ENCODE data around the gene CEP57.
"Not testable (repeated sequence)": the region's sequence is repeated elsewhere in the genome, so short reads cannot be mapped to it uniquely, and the experiment has no call there.

Gene CEP57

GRCh38 chr11:95853862-95854261 is 63.6 kb downstream of the CEP57 start:
- no peak for DNase-seq (ENCODE audit: low read depth)
- TF ChIP-seq MYC (IDR thresholded peaks at IDR 0.05; ENCODE audit: low read depth, low read length): no peak
- no peak for TF ChIP-seq POLR2A (IDR thresholded peaks at IDR 0.05; ENCODE audit: extremely low read depth, insufficient read length)
- TF ChIP-seq CTCF (IDR thresholded peaks at IDR 0.05; ENCODE audit: low read depth, low read length): no peak
- TF ChIP-seq, protein P1, sequence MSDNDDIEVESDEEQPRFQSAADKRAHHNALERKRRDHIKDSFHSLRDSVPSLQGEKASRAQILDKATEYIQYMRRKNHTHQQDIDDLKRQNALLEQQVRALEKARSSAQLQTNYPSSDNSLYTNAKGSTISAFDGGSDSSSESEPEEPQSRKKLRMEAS (IDR thresholded peaks at IDR 0.05; ENCODE audit: low read depth, low read length): no peak
- no peak overlapping the region for H3K4me3 ChIP-seq (ENCODE audit: low read depth, low read length)

GRCh38 chr11:95854362-95854761 is 64.1 kb downstream of the CEP57 start:
- DNase-seq (ENCODE audit: low read depth); H3K4me3 ChIP-seq (ENCODE audit: low read depth, low read length): not testable (repeated sequence)

- DNase-seq (ENCODE audit: low read depth); H3K4me3 ChIP-seq (ENCODE audit: low read depth, low read length): not testable (repeated sequence)
Measured at GRCh38 chr11:95860024-95860423, 69.7 kb downstream of the CEP57 start.

DNA sequence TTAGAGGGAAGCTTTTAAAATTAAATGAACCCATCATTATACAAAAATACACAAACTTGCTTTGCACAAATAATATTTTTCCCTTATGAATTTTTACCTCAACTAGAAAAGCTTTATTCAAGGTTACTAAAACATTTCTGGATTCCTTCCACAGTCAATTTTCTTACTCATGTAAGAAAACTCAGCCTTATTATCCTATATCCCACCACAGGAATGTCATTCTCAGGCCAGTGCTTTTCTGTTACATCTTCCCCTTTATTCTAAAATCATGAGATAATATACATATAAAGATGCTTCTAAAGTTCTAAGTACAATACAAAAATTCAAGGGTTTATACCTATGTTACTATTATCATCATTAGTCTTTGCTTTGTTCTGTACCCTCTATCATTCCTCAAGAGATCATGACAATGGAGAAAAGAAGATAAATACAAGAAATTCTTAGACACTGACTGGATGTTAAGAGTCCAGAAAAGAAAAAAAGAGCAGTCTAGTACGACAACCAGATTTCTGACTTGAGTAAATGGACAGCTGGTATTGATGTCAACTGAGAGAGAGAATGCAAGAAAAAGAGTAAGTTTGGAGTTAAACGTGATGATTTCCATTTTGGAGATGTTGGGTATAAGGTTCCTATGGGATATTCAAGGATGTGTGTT is 73.3 kb downstream of the CEP57 start:
- H3K4me3 ChIP-seq (ENCODE audit: low read depth, low read length): no peak overlapping the region
- TF ChIP-seq CTCF (IDR thresholded peaks at IDR 0.05; ENCODE audit: low read depth, low read length): no peak
- no peak for DNase-seq (ENCODE audit: low read depth)

DNA sequence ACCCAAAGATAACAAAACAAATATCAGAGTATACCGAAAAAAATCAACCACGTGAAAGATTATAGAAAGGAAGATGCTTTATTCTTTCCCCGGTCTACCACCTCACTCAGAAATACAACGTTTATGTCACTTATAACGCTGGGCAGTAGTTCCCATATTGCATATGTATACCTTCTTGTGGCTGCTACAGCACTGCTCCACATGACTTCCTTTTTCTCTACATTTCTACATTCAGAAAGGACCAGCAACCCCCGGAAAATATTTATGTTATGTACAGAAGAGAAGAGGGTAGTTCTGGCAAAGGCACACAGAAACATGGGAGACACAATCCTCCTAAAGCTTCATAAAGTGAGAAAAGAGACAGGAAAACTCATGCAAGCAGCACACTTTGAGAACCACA is 76.8 kb downstream of the CEP57 start:
- TF ChIP-seq, protein P1 (IDR thresholded peaks at IDR 0.05; ENCODE audit: low read depth, low read length): no peak
- TF ChIP-seq CTCF (IDR thresholded peaks at IDR 0.05; ENCODE audit: low read depth, low read length): no peak
- TF ChIP-seq POLR2A (IDR thresholded peaks at IDR 0.05; ENCODE audit: extremely low read depth, insufficient read length): no peak
- no peak for TF ChIP-seq MYC (IDR thresholded peaks at IDR 0.05; ENCODE audit: low read depth, low read length)
- DNase-seq (ENCODE audit: low read depth): no peak
- H3K4me3 ChIP-seq (ENCODE audit: low read depth, low read length): no peak overlapping the region

GRCh38 chr11:95870877-95871276 is 80.6 kb downstream of the CEP57 start:
- not testable (repeated sequence) for DNase-seq (ENCODE audit: low read depth); H3K4me3 ChIP-seq (ENCODE audit: low read depth, low read length)

DNA sequence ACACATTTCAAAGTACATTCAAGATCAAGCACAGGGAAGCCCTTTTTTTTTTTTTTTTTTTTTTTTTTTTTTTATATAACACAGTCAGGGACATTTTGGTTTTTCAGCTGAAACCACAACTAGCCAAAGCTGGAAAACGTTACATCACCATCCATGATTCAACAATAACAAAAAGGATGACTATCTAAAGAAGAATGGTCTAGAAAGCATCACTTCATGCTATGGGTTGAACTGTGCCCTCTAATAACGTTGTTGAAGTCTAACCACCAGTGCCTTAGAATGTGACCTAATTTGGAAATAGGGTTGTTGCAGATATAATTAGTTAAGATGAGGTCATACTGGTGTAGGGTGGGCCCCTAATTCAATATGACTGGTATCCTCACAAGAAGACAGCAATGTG is 87.0 kb downstream of the CEP57 start:
- peak; percentile 9 for DNase-seq (ENCODE audit: low read depth)
- H3K4me3 ChIP-seq (ENCODE audit: low read depth, low read length): no peak overlapping the region
- TF ChIP-seq, protein P1 (IDR thresholded peaks at IDR 0.05; ENCODE audit: low read depth, low read length): no peak
- TF ChIP-seq POLR2A (IDR thresholded peaks at IDR 0.05; ENCODE audit: extremely low read depth, insufficient read length): no peak
- no peak for TF ChIP-seq MYC (IDR thresholded peaks at IDR 0.05; ENCODE audit: low read depth, low read length)
- no peak for TF ChIP-seq CTCF (IDR thresholded peaks at IDR 0.05; ENCODE audit: low read depth, low read length)

All from NB4 (cell line).